NB4 (cell line): ENCODE results near the gene C1orf122.

ENCODE experiments used
- DNase-seq: peaks from one replicate; pipeline ENCODE4 v3.0.0; 2010; ENCODE audit warnings: low read depth
- H3K4me3 ChIP-seq: one replicate; pipeline ENCODE4 v1.5.1; 2011; ENCODE audit warnings: mild to moderate bottlenecking, low read depth, low read length, moderate library complexity
- MYC ChIP-seq: IDR thresholded peaks from 2 replicates; pipeline ENCODE4 v1.6.1; 2011; ENCODE audit warnings: low read depth, low read length
- POLR2A ChIP-seq: IDR thresholded peaks from 2 replicates; pipeline ENCODE4 v1.6.1; 2011; ENCODE audit warnings: mild to moderate bottlenecking; ENCODE audit not compliant: insufficient read length; ENCODE audit errors: extremely low read depth
- TF ChIP-seq, protein P1 (sequence below): IDR thresholded peaks from one replicate; pipeline ENCODE4 v1.5.1; 2012; ENCODE audit warnings: low read depth, low read length
- TF ChIP-seq, protein P2 (sequence below): IDR thresholded peaks from 2 replicates; pipeline ENCODE4 v1.6.1; 2011; ENCODE audit warnings: low read depth, low read length

C1orf122 gene

DNA sequence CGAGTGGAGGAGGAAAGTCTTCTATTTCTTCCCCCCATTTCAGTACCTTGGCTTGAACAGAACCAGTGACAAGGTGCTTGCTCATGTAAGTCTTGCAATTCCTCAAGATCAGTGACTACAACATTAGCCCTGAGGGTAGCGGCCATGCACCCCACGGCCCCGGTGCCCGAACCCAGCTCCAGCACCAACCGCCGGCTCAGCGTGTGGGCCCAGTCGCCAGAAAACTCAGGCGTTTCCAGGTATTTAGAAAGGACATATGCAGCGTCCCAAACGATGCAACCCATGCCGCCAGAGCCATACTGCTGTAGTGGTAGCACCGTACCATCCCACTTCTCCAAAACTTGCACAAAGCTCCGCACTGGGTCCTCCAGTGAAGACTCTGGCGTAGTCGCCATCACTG lies 25.1 kb upstream of the C1orf122 start:
- DNase-seq, result no peak
- TF ChIP-seq, protein P1, sequence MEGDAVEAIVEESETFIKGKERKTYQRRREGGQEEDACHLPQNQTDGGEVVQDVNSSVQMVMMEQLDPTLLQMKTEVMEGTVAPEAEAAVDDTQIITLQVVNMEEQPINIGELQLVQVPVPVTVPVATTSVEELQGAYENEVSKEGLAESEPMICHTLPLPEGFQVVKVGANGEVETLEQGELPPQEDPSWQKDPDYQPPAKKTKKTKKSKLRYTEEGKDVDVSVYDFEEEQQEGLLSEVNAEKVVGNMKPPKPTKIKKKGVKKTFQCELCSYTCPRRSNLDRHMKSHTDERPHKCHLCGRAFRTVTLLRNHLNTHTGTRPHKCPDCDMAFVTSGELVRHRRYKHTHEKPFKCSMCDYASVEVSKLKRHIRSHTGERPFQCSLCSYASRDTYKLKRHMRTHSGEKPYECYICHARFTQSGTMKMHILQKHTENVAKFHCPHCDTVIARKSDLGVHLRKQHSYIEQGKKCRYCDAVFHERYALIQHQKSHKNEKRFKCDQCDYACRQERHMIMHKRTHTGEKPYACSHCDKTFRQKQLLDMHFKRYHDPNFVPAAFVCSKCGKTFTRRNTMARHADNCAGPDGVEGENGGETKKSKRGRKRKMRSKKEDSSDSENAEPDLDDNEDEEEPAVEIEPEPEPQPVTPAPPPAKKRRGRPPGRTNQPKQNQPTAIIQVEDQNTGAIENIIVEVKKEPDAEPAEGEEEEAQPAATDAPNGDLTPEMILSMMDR, result no peak
- TF ChIP-seq MYC (no peak), POLR2A (no peak)
- TF ChIP-seq, protein P2, sequence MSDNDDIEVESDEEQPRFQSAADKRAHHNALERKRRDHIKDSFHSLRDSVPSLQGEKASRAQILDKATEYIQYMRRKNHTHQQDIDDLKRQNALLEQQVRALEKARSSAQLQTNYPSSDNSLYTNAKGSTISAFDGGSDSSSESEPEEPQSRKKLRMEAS, result no peak
- H3K4me3 ChIP-seq, result no peak overlapping the region

DNA sequence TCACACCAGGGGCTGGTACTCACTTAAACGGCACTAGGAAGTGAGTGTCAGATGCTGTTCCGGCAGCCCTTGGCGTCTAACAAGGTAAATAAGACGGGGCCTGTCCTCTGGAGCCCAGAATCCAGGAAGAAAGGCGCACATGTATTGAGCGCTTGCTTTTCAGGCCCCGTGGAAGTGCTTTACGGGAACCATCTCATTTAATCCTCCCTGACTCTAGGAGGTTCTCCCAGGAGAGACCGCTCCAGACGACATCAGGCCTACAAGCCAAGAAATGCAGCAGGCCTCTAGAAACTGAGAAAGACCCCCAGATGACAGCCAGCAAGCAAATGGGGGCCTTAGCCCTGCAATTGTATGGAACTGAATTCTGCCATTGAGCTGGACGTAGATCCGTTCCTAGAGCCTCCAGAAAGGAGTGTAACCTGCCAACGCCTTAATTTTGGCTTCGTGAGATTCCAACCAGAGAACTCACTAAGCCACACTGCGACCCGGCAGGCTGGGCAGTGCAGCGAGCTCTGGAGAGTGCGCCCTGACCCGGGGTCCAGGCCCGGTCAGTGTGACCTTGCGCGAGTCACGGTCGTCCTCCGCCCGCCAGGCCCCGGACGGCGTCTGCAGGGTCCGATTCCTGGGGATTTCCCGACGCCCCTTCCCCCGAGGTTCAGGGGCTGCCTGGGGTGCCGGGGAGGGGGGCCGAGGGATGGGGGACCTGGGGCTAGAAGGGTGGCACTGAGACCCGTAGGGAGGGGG lies 14.5 kb upstream of the C1orf122 start:
- no peak overlapping the region for H3K4me3 ChIP-seq
- TF ChIP-seq, protein P1, result no peak
- TF ChIP-seq POLR2A (no peak), MYC (no peak)
- TF ChIP-seq, protein P2, result no peak
- DNase-seq, result no peak

DNA sequence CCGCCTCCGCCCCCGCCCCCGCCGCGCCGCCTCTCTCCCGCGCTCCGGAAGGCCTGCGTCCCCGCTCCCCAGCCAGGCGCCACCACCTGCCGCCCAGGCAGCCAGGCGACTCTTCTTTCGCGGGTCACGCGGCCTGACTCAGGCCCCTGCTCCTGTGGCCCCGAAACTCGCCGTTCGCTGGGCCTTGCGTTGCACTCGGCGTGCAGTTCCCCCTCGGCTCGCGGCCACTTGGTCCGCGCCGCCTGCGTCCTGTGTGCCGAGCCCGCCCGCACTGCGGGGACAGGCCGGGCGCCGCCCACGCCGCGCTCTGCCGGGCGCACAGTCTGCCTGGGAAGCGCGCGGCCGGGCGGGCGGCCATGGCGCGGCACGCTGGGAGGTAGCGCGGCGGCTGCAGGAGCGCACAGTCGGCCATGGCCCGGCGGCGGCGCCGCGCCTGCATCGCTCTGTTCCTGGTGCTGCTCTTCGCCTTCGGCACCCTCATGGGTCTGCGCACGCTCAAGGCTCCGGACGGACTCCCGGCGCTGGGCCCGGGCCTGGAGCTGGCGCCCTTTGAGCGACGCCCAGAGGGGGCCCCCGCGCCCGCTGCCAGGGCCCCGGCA lies 13.7 kb upstream of the C1orf122 start, which contains the start of gene MANEAL:
MANEAL (plus strand) TSS at position 75 of the 599 bp plus-strand sequence; CDS start at position 411, 336 bp downstream.
- TF ChIP-seq, protein P2, result no peak
- TF ChIP-seq MYC (no peak), POLR2A (no peak)
- TF ChIP-seq, protein P1, result no peak
- DNase-seq, result peak; percentile 10
- H3K4me3 ChIP-seq, result no peak within 1 kb of the TSS

DNA sequence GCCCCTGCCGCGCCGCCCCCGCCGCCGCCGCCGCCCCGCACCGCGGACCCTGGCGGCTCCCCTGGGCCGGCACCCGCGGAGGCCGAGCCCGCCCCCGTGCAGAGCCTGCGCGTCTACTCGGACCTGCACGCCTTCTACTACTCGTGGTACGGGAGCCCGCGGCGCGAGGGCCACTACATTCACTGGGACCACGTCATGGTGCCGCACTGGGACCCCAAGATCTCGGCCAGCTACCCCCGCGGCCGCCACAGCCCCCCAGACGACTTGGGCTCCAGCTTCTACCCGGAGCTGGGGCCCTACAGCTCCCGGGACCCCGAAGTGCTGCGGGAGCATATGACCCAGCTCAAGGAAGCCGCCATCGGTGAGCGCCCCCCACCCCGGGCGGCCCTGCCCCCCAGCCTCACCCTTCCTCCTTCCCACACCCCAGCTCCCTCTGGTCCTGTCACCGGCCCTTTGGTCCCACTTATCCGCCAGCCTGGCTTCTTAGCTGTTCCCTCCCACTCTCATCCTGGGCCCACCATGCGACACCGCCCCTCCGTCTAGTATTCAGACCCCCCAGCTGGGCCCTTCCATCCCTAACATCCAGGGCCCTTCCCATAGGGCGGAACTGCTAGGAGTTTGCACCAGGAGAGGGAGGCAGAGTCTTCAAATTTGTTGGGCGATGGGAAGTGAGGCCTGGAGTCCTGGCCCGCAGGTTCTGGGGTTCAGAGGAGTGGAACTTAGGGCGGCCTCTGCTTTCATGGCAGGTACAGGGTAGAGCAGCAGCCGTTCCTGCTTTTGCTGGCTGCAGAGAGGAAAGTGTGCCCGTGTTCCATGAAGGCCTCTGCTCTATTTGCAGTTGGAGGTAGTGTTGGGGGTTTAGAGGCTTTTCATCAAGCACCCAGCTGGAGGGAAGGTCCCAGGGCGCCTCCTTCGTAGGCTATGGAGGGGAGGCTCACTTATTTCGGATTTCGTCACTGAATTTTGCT lies 12.9 kb upstream of the C1orf122 start:
- TF ChIP-seq, protein P1, result no peak
- TF ChIP-seq, protein P2, result no peak
- TF ChIP-seq MYC (no peak), POLR2A (no peak)
- peak; percentile 8 for DNase-seq
- no peak overlapping the region for H3K4me3 ChIP-seq

DNA sequence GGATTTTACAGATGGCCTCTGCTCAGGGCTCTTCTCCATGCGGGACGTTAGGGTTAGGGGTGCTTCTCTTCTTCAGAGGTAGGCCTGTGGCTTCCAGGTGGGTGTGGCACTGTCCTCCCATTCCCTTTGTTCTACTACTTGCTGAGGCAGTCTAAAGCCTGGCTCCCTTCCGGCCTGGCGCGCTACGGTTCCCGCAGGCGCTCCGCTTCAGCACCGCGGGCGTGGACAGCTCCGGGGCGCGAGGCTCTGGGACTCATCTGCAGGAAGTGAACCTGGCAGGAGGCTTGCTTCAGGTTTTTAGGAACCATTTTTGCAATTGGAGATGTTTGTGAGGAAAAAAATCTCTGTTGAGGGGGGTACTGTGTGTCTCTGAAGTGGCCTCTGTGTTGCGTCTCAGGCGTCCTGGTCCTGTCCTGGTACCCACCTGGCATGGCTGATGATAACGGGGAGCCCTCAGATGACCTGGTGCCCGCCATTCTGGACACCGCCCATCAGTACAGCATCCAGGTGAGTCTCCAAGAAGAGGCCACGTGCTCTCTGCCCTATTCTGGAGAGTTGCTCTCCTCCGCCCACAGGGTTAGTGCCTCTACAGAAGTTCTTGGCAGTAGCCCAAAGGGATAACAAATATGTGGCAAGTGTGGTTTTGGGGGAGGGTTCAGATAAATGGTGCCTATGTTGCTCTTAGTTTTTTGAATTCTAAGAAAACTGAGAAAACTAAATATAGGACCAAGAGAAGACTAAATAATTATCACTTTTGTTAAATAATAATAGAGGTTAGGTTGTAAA lies 12.1 kb upstream of the C1orf122 start:
- TF ChIP-seq, protein P1, result no peak
- TF ChIP-seq, protein P2, result no peak
- TF ChIP-seq MYC (no peak), POLR2A (no peak)
- DNase-seq, result peak; percentile 66
- no peak overlapping the region for H3K4me3 ChIP-seq
